ENCODE data around the gene TSSC4.

- no peak for TF ChIP-seq CTCF (IDR thresholded peaks at IDR 0.05; ENCODE audit: low read length)
- TF ChIP-seq EZH2 (IDR thresholded peaks at IDR 0.05; ENCODE audit: borderline replicate concordance, low read length), result no peak
Observed at GRCh38 chr11:2453436-2453835, 52.9 kb downstream of the TSSC4 start.
